ENCODE measurements around the gene DCDC2B. TPM values are rescaled to one million over a fixed set of nuclear protein-coding genes. Genes with fewer than 3 reads are reported as not detected.

The DCDC2B gene
- total and polyA plus RNA-seq, 2 of the 13 experiments (the other 11 are each of a cell fraction or from before 2014, with no cell fraction given): not detected

GRCh38 chr1:32201011-32201855 is 7.7 kb upstream of the DCDC2B start (continued):
- TF ChIP-seq, protein P1, sequence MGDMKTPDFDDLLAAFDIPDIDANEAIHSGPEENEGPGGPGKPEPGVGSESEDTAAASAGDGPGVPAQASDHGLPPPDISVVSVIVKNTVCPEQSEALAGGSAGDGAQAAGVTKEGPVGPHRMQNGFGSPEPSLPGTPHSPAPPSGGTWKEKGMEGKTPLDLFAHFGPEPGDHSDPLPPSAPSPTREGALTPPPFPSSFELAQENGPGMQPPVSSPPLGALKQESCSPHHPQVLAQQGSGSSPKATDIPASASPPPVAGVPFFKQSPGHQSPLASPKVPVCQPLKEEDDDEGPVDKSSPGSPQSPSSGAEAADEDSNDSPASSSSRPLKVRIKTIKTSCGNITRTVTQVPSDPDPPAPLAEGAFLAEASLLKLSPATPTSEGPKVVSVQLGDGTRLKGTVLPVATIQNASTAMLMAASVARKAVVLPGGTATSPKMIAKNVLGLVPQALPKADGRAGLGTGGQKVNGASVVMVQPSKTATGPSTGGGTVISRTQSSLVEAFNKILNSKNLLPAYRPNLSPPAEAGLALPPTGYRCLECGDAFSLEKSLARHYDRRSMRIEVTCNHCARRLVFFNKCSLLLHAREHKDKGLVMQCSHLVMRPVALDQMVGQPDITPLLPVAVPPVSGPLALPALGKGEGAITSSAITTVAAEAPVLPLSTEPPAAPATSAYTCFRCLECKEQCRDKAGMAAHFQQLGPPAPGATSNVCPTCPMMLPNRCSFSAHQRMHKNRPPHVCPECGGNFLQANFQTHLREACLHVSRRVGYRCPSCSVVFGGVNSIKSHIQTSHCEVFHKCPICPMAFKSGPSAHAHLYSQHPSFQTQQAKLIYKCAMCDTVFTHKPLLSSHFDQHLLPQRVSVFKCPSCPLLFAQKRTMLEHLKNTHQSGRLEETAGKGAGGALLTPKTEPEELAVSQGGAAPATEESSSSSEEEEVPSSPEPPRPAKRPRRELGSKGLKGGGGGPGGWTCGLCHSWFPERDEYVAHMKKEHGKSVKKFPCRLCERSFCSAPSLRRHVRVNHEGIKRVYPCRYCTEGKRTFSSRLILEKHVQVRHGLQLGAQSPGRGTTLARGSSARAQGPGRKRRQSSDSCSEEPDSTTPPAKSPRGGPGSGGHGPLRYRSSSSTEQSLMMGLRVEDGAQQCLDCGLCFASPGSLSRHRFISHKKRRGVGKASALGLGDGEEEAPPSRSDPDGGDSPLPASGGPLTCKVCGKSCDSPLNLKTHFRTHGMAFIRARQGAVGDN (CRISPR knock-in tag; IDR thresholded peaks at IDR 0.05): peak; percentile 45; the same call in 1 of the 2 replicates
- TF ChIP-seq MEIS1 (CRISPR knock-in tag; IDR thresholded peaks at IDR 0.05; ENCODE audit: borderline replicate concordance): no peak; the same call in 1 of the 2 replicates
- TF ChIP-seq ZNF224 (CRISPR knock-in tag; IDR thresholded peaks at IDR 0.05): no peak
- TF ChIP-seq SIN3B (IDR thresholded peaks at IDR 0.05; ENCODE audit: low read length): no peak
- TF ChIP-seq AHDC1 (CRISPR knock-in tag; IDR thresholded peaks at IDR 0.05; ENCODE audit: borderline replicate concordance): no peak
- no peak for TF ChIP-seq ZFP36L1 (CRISPR knock-in tag; IDR thresholded peaks at IDR 0.05)
- no peak for TF ChIP-seq NRL (CRISPR knock-in tag; IDR thresholded peaks at IDR 0.05; ENCODE audit: borderline replicate concordance)
- TF ChIP-seq SOX5 (CRISPR knock-in tag; IDR thresholded peaks at IDR 0.05; ENCODE audit: borderline replicate concordance): no peak
- TF ChIP-seq, protein P2, sequence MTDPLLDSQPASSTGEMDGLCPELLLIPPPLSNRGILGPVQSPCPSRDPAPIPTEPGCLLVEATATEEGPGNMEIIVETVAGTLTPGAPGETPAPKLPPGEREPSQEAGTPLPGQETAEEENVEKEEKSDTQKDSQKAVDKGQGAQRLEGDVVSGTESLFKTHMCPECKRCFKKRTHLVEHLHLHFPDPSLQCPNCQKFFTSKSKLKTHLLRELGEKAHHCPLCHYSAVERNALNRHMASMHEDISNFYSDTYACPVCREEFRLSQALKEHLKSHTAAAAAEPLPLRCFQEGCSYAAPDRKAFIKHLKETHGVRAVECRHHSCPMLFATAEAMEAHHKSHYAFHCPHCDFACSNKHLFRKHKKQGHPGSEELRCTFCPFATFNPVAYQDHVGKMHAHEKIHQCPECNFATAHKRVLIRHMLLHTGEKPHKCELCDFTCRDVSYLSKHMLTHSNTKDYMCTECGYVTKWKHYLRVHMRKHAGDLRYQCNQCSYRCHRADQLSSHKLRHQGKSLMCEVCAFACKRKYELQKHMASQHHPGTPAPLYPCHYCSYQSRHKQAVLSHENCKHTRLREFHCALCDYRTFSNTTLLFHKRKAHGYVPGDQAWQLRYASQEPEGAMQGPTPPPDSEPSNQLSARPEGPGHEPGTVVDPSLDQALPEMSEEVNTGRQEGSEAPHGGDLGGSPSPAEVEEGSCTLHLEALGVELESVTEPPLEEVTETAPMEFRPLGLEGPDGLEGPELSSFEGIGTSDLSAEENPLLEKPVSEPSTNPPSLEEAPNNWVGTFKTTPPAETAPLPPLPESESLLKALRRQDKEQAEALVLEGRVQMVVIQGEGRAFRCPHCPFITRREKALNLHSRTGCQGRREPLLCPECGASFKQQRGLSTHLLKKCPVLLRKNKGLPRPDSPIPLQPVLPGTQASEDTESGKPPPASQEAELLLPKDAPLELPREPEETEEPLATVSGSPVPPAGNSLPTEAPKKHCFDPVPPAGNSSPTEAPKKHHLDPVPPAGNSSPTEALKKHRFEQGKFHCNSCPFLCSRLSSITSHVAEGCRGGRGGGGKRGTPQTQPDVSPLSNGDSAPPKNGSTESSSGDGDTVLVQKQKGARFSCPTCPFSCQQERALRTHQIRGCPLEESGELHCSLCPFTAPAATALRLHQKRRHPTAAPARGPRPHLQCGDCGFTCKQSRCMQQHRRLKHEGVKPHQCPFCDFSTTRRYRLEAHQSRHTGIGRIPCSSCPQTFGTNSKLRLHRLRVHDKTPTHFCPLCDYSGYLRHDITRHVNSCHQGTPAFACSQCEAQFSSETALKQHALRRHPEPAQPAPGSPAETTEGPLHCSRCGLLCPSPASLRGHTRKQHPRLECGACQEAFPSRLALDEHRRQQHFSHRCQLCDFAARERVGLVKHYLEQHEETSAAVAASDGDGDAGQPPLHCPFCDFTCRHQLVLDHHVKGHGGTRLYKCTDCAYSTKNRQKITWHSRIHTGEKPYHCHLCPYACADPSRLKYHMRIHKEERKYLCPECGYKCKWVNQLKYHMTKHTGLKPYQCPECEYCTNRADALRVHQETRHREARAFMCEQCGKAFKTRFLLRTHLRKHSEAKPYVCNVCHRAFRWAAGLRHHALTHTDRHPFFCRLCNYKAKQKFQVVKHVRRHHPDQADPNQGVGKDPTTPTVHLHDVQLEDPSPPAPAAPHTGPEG (CRISPR knock-in tag; IDR thresholded peaks at IDR 0.05): no peak
- TF ChIP-seq ZBTB3 (CRISPR knock-in tag; IDR thresholded peaks at IDR 0.05; ENCODE audit: borderline replicate concordance, low read depth): no peak
